HepG2 (cell line): Measurements from ENCODE around the gene ZPR1. TPM values are rescaled to one million over a fixed set of nuclear protein-coding genes. Genes with fewer than 3 reads are reported as not detected.

Experiments used
- ATAC-seq: fragments of 200-7000 bp; cut with Tn5 transposase; 3 replicates; pipeline ENCODE4 v1.9.1; 2020; ENCODE audit warnings: mild to moderate bottlenecking, moderate library complexity
- BruUV-seq: library from RNA; stranded (reverse); fragments of 400-500 nt; replicated peaks from 2 replicates; lab custom pipeline; 2021; lab: Mats Ljungman, UMichigan
- CTCF ChIA-PET: fragments of 300-600 bp; formaldehyde crosslinking; extraction: SDS; loops from one replicate; lab custom pipeline; 2021; ENCODE audit warnings: low total read pairs, inconsistent platforms, low intra/inter-chr PET ratio; lab: Yijun Ruan, JAX
- POLR2A ChIA-PET: fragments of 350-600 bp; sonication (Branson Sonifier 250); formaldehyde crosslinking; loops from one replicate; lab custom pipeline; 2020; ENCODE audit warnings: antibody characterized with exemption, inconsistent platforms; lab: Yijun Ruan, JAX
- DNase-seq: peaks from one replicate; pipeline ENCODE4 v3.0.0-alpha.2; 2015; ENCODE audit warnings: low spot score
- FAIRE-seq: peaks from 3 replicates; lab custom pipeline; 2011; peaks lifted over from hg19 to GRCh38; lab: Jason Lieb, UNC
- H2AFZ ChIP-seq: one replicate; pipeline ENCODE4 v1.6.1; 2011; ENCODE audit warnings: low read length, inconsistent platforms
- H3K27ac ChIP-seq: fragments of 300-600 bp; 3 replicates; pipeline ENCODE4 v1.8.0; 2011; ENCODE audit warnings: mixed run types, mild to moderate bottlenecking, mixed read lengths, low read length, inconsistent platforms; ENCODE audit not compliant: insufficient read depth; ENCODE audit errors: extremely low read length
- H3K27me3 ChIP-seq, 2 experiments: fragments of 200-600 bp in 1 of 2; 2 replicates in 1 of 2; 3 replicates in 1 of 2; pipeline versions ENCODE4 v1.6.0 to v1.8.0; 2011; ENCODE audit warnings: low read length in 2 of 2, mild to moderate bottlenecking in 2 of 2, moderate library complexity in 2 of 2, inconsistent platforms in 1 of 2; ENCODE audit not compliant: insufficient read depth in 2 of 2, control insufficient read depth in 1 of 2
- H3K36me3 ChIP-seq, 2 experiments: fragments of 200-600 bp in 1 of 2; replicated peaks in 1 of 2; 2 replicates in 1 of 2; 3 replicates in 1 of 2; pipeline versions ENCODE4 v1.5.1 to v1.8.0; 2011; ENCODE audit warnings: low read length in 2 of 2, inconsistent platforms in 1 of 2; ENCODE audit not compliant: insufficient read depth in 2 of 2, control insufficient read depth in 1 of 2
- H3K4me1 ChIP-seq: 2 replicates; pipeline ENCODE4 v1.5.1; 2012; ENCODE audit warnings: low read length, inconsistent platforms; ENCODE audit not compliant: insufficient read depth
- H3K4me2 ChIP-seq: 2 replicates; pipeline ENCODE4 v1.6.0; 2011; ENCODE audit warnings: low read depth, low read length, inconsistent platforms
- H3K4me3 ChIP-seq, 3 experiments: fragments of 200-600 bp in 1 of 3; sonication (generic), shearing (Covaris generic) in 1 of 3; replicated peaks in 1 of 3; 2 replicates each; pipeline ENCODE4 v1.5.1; 2011 to 2016; ENCODE audit warnings: low read length in 3 of 3, inconsistent platforms in 2 of 3, low read depth in 2 of 3, mild to moderate bottlenecking in 2 of 3, control low read depth in 1 of 3, mixed read lengths in 1 of 3; ENCODE audit not compliant: insufficient read depth in 1 of 3
- H3K79me2 ChIP-seq: one replicate; pipeline ENCODE4 v1.6.1; 2011; ENCODE audit warnings: low read length, inconsistent platforms; ENCODE audit not compliant: insufficient read depth
- H3K9ac ChIP-seq: 2 replicates; pipeline ENCODE4 v1.6.0; 2011; ENCODE audit warnings: mild to moderate bottlenecking, low read depth, low read length, inconsistent platforms; ENCODE audit not compliant: insufficient read depth
- H3K9me3 ChIP-seq: 2 replicates; pipeline ENCODE4 v1.5.1; 2012; ENCODE audit warnings: mild to moderate bottlenecking, low read length
- H4K20me1 ChIP-seq: 2 replicates; pipeline ENCODE4 v1.6.0; 2011; ENCODE audit warnings: inconsistent platforms, mild to moderate bottlenecking, low read length, moderate library complexity; ENCODE audit not compliant: insufficient read depth
- AKAP8 ChIP-seq: sonication (generic); formaldehyde crosslinking; IDR thresholded peaks from 2 replicates; pipeline ENCODE4 v1.5.1; 2020; ENCODE audit warnings: mild to moderate bottlenecking, missing genetic modification reagents
- ATF7 ChIP-seq, 2 experiments: fragments of 450-650 bp in 1 of 2; sonication (generic) in 1 of 2; formaldehyde crosslinking in 1 of 2; IDR thresholded peaks; 2 replicates each; pipeline versions ENCODE4 v1.4.0 to v1.6.1; 2016 to 2020; ENCODE audit warnings: antibody characterized with exemption in 1 of 2, mild to moderate bottlenecking in 1 of 2, missing genetic modification reagents in 1 of 2
- BORCS8-MEF2B ChIP-seq: sonication (generic); formaldehyde crosslinking; IDR thresholded peaks from 2 replicates; pipeline ENCODE4 v1.8.0; 2022; ENCODE audit warnings: mild to moderate bottlenecking, missing genetic modification reagents
- FLYWCH1 ChIP-seq: sonication (generic); formaldehyde crosslinking; IDR thresholded peaks from 2 replicates; pipeline ENCODE4 v1.8.1; 2023; ENCODE audit warnings: mild to moderate bottlenecking, missing genetic modification reagents
- GATAD1 ChIP-seq: IDR thresholded peaks from 2 replicates; pipeline ENCODE4 v1.6.1; 2016; ENCODE audit warnings: missing genetic modification reagents, missing compliant biosample characterization
- KAT8 ChIP-seq: IDR thresholded peaks from 2 replicates; pipeline ENCODE4 v1.6.1; 2016; ENCODE audit warnings: missing genetic modification reagents, missing compliant biosample characterization
- KDM6A ChIP-seq: IDR thresholded peaks from 2 replicates; pipeline ENCODE4 v1.6.1; 2016; ENCODE audit warnings: low read depth
- NFE2L2 ChIP-seq: fragments of 150-350 bp; IDR thresholded peaks from 2 replicates; pipeline ENCODE4 v1.6.1; 2014; ENCODE audit warnings: low read length
- PRDM10 ChIP-seq: sonication (generic); formaldehyde crosslinking; IDR thresholded peaks from 2 replicates; pipeline ENCODE4 v1.4.0; 2020; ENCODE audit warnings: low read depth, missing genetic modification reagents
- REPIN1 ChIP-seq: sonication (generic); formaldehyde crosslinking; IDR thresholded peaks from 2 replicates; pipeline ENCODE4 v1.8.0; 2022; ENCODE audit warnings: missing genetic modification reagents, low read depth, mild to moderate bottlenecking, borderline replicate concordance
- SALL2 ChIP-seq: sonication (generic); formaldehyde crosslinking; IDR thresholded peaks from 2 replicates; pipeline ENCODE4 v1.8.1; 2023; ENCODE audit warnings: mild to moderate bottlenecking, missing genetic modification reagents, inconsistent platforms
- SNAPC5 ChIP-seq: sonication (generic); formaldehyde crosslinking; IDR thresholded peaks from 2 replicates; pipeline ENCODE4 v1.8.1; 2023; ENCODE audit warnings: mild to moderate bottlenecking, missing genetic modification reagents, borderline replicate concordance
- SNRNP70 ChIP-seq: fragments of 200-400 bp; formaldehyde crosslinking; IDR thresholded peaks from 2 replicates; pipeline ENCODE4 v1.6.1; 2017; ENCODE audit warnings: mild to moderate bottlenecking, low read depth, low read length, moderate library complexity
- SOX6 ChIP-seq, 2 experiments: fragments of 450-650 bp in 1 of 2; sonication (generic) in 1 of 2; formaldehyde crosslinking in 1 of 2; IDR thresholded peaks; 2 replicates each; pipeline versions ENCODE4 v1.4.0 to v1.6.1; 2017 to 2020; ENCODE audit warnings: antibody characterized with exemption in 1 of 2, mild to moderate bottlenecking in 1 of 2, missing genetic modification reagents in 1 of 2
- ZBTB37 ChIP-seq: sonication (generic); formaldehyde crosslinking; IDR thresholded peaks from 2 replicates; pipeline ENCODE4 v1.4.0; 2020; ENCODE audit warnings: mild to moderate bottlenecking, missing genetic modification reagents
- ZGPAT ChIP-seq: IDR thresholded peaks from 2 replicates; pipeline ENCODE4 v1.6.1; 2016; ENCODE audit warnings: mild to moderate bottlenecking
- ZMYM3 ChIP-seq: sonication (generic); formaldehyde crosslinking; IDR thresholded peaks from 2 replicates; pipeline ENCODE4 v1.5.1; 2020; ENCODE audit warnings: mild to moderate bottlenecking, missing genetic modification reagents
- ZNF143 ChIP-seq: sonication (generic); formaldehyde crosslinking; IDR thresholded peaks from 2 replicates; pipeline ENCODE4 v1.4.0; 2020; ENCODE audit warnings: missing genetic modification reagents
- ZNF543 ChIP-seq: sonication (generic); formaldehyde crosslinking; IDR thresholded peaks from 2 replicates; pipeline ENCODE4 v1.4.0; 2020; ENCODE audit warnings: mild to moderate bottlenecking, missing genetic modification reagents
- ZNF552 ChIP-seq: sonication (generic); formaldehyde crosslinking; IDR thresholded peaks from 2 replicates; pipeline ENCODE4 v1.9.0; 2022; ENCODE audit warnings: missing genetic modification reagents, mild to moderate bottlenecking, borderline replicate concordance
- WGBS: methylation state at CpG from one replicate; pipeline ENCODE4 v1.1.6; 2017; ENCODE audit warnings: low lambda C conversion rate; 5-methylcytosine and 5-hydroxymethylcytosine counted together
- in situ Hi-C: cut with HindIII; loops from 2 replicates; pipeline ENCODE4 v1.10.0; 2017; ENCODE audit warnings: low pct_unique_long_range_greater_than_20kb; ENCODE audit not compliant: extremely low pct_ligation_motif_present
- intact Hi-C: fragments of 100-400 bp; cut with micrococcal nuclease; formaldehyde crosslinking; loops from one replicate; pipeline ENCODE4 v1.10.0; 2022; ENCODE audit not compliant: unreplicated experiment
- polyA plus RNA-seq, 8 experiments: library from polyadenylated mRNA; depleted of rRNA in 3 of 8; stranded (reverse) in 7 of 8; unstranded in 1 of 8; fragments of >200 nt; fragmentation: Illumina TruSeq in 4 of 8; extraction: Trizol in 4 of 8; gene quantifications; 2 replicates each; pipeline versions ENCODE4 v1.2.1 to v1.2.3, GENCODE V29; 2011 to 2016; ENCODE audit warnings: low read depth in 4 of 8, missing spikeins in 1 of 8, mixed read lengths in 1 of 8; ENCODE audit not compliant: insufficient read depth in 1 of 8
- total RNA-seq, 5 experiments: library from RNA; depleted of rRNA; stranded (reverse); fragments of >200 nt; fragmentation: Illumina TruSeq; extraction: Trizol; gene quantifications; 2 replicates each; pipeline ENCODE4 v1.2.3, GENCODE V29; 2016; ENCODE audit warnings: low read depth in 1 of 5

The ZPR1 gene
- total and polyA plus RNA-seq, 2 of the 13 experiments (the other 11 are each of a cell fraction or from before 2014, with no cell fraction given), result 40.0 to 79.3 TPM

- Histone ChIP-seq H3K4me3 (no peak overlapping the region), H3K36me3 (peaks cover 14 to 25% of the 10 kb centered on the region in 2 experiments), H4K20me1 (no peaks in the 10 kb centered on the region; the same call in 1 of the 2 replicates), H3K27me3 (no peaks in the 10 kb centered on the region), H3K4me1 (peaks cover 47% of the 10 kb centered on the region), H3K27ac (peak overlapping the region; percentile 21), H3K4me2 (peak overlapping the region; percentile 97; the same call in 1 of the 2 replicates), H2AFZ (no peak overlapping the region), H3K9me3 (no peaks in the 10 kb centered on the region), H3K79me2 (peaks cover 23% of the 10 kb centered on the region), H3K9ac (no peak overlapping the region)
- ChIA-PET CTCF (no interaction called here), POLR2A (interaction anchor here (1.3 to 8.4 kb wide), 4 partner anchors 14 to 62 kb away, joined by 3 to 78 read pairs (median 32); partner anchors contain the start of genes APOA1, APOA5, APOC3 and ZPR1)
- 84% methylated on average over 4 of the region's 5 CpGs for WGBS
- FAIRE-seq, result no peak
- in situ Hi-C loops, result no loop called here
- ATAC-seq, result no peak
- intact Hi-C loops, result no loop called here
- no TSS peak for BruUV-seq
- no peak for DNase-seq
- no peak for TF ChIP-seq REPIN1 (CRISPR knock-in tag)
- TF ChIP-seq ZNF143 (CRISPR knock-in tag), result no peak
- no peak for TF ChIP-seq ZNF552 (CRISPR knock-in tag)
- TF ChIP-seq PRDM10 (CRISPR knock-in tag), result no peak
- TF ChIP-seq GATAD1 (CRISPR knock-in tag), result no peak
- TF ChIP-seq KAT8 (CRISPR knock-in tag), result no peak
- peak; percentile 43; the same call in 1 of the 2 replicates for TF ChIP-seq ZMYM3 (CRISPR knock-in tag)
- no peak for TF ChIP-seq SALL2 (CRISPR knock-in tag)
- no peak for TF ChIP-seq AKAP8 (CRISPR knock-in tag)
- TF ChIP-seq ZNF543 (CRISPR knock-in tag), result no peak
- no peak for TF ChIP-seq ZGPAT (CRISPR knock-in tag)
- TF ChIP-seq ZBTB37 (CRISPR knock-in tag), result no peak
- no peak for TF ChIP-seq KDM6A (CRISPR knock-in tag)
- no peak for TF ChIP-seq ATF7 (IDR thresholded peaks at IDR 0.05)
- TF ChIP-seq ATF7 (CRISPR knock-in tag; IDR thresholded peaks at IDR 0.05), result no peak
- no peak for TF ChIP-seq FLYWCH1 (CRISPR knock-in tag)
- TF ChIP-seq NFE2L2, result no peak
- no peak for TF ChIP-seq SNAPC5 (CRISPR knock-in tag)
- TF ChIP-seq SNRNP70, result no peak
- TF ChIP-seq BORCS8-MEF2B, result peak; percentile 34; the same call in 1 of the 2 replicates
- no peak for TF ChIP-seq SOX6 (IDR thresholded peaks at IDR 0.05)
- no peak for TF ChIP-seq SOX6 (CRISPR knock-in tag; IDR thresholded peaks at IDR 0.05)
Measured at GRCh38 chr11:116774661-116775060, 13.2 kb downstream of the ZPR1 start.
